HG03558 (cell line): Measurements from ENCODE around the gene AOC1.
"Not testable (repeated sequence)": the region's sequence is repeated elsewhere in the genome, so short reads cannot be mapped to it uniquely, and the experiment has no call there.

Experiments
- ATAC-seq: cut with Tn5 transposase; IDR thresholded peaks from one replicate; pipeline ENCODE4 v1.9.1; 2021; ENCODE audit warnings: moderate number of reproducible peaks; ENCODE audit not compliant: unreplicated experiment; ENCODE audit errors: extremely low read depth

The AOC1 gene, protein sequence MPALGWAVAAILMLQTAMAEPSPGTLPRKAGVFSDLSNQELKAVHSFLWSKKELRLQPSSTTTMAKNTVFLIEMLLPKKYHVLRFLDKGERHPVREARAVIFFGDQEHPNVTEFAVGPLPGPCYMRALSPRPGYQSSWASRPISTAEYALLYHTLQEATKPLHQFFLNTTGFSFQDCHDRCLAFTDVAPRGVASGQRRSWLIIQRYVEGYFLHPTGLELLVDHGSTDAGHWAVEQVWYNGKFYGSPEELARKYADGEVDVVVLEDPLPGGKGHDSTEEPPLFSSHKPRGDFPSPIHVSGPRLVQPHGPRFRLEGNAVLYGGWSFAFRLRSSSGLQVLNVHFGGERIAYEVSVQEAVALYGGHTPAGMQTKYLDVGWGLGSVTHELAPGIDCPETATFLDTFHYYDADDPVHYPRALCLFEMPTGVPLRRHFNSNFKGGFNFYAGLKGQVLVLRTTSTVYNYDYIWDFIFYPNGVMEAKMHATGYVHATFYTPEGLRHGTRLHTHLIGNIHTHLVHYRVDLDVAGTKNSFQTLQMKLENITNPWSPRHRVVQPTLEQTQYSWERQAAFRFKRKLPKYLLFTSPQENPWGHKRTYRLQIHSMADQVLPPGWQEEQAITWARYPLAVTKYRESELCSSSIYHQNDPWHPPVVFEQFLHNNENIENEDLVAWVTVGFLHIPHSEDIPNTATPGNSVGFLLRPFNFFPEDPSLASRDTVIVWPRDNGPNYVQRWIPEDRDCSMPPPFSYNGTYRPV

DNA sequence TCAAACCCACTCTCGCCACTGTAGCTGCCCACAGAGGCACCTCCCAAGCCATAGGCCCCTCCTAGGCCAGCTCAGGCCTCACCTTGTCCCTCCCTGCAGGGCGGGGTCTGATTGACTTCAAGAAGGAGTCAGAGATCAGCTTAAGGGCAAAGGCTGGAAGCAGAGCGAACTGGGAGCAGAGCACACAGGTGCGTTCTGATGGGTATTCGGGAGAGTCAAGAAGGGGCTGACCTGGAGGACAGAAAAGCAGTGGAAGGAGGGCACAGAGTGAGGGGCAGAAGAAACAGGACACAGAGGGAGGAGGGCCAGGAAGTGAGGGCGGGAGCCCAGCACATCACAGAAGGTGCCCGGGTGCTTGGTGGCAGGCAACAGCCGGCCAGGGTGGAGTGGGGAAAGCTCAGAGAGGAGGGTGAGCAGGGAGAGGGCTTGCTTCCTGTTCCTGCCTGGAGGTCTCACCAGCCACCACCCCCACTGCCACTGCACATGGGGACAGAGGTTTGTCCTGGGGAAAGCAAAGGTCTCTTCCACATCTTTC, at the start of gene AOC1:
AOC1 (plus strand) TSS at position 147 of the 535 bp plus-strand sequence. CDS start 3,954 bp downstream, outside the sequence.
- ATAC-seq: no peak

DNA sequence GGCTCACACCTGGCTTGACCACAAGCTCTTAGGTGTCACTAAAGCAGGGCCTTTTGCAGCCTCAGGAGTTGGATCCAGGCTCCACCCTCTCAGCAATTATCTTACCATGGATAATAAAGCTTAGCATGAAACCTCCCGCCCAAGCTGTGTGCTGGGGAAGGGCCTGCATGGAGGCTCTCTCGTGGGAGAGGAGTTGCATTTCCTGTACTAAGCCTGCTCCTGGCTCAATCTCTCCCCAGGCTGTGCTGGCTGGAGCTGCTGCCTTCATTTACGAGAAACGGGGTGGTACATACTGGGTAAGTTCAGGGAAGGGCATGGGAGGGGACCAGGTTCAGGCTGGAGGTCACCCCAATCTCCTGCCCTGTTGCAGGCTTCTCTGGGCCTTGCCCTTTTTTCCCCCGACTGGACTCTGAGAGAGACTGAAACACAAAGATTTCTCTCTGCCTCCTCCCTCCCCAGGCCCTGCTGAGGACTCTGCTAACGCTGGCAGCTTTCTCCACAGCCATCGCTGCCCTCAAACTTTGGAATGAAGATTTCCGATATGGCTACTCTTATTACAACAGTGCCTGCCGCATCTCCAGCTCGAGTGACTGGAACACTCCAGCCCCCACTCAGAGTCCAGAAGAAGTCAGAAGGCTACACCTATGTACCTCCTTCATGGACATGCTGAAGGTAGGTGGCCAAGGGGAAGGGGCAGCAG, 49.0 kb upstream of the AOC1 start:
- ATAC-seq: no peak

DNA sequence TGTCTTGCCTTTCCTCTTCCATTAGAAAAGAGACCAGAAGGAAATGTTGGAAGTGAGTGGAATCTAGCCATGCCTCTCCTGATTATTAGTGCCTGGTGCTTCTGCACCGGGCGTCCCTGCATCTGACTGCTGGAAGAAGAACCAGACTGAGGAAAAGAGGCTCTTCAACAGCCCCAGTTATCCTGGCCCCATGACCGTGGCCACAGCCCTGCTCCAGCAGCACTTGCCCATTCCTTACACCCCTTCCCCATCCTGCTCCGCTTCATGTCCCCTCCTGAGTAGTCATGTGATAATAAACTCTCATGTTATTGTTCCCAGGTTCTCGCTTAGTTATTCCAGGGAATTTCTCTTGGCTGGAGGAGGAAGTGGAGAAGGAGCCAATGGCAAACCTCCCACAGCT, 47.5 kb upstream of the AOC1 start:
- ATAC-seq: no peak

DNA sequence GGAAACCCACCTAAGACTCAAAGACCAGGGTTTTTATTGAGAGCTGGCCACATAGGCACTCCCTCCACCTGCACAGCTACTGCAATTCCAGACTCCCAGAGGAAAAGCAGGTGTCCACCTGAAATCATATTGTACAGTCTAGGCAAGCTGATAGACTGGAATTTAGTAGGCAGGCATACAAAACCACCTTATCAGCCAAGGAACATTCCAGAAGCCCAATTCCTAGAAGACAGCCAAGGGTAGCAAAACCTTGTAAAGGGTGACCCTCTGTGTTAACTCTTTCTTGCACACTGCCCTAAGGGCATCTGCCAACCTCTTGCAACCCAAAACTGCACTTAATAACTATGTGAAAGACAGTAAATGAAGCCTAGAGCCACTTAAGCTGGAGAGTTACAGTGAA, 46.5 kb upstream of the AOC1 start:
- no peak for ATAC-seq

DNA sequence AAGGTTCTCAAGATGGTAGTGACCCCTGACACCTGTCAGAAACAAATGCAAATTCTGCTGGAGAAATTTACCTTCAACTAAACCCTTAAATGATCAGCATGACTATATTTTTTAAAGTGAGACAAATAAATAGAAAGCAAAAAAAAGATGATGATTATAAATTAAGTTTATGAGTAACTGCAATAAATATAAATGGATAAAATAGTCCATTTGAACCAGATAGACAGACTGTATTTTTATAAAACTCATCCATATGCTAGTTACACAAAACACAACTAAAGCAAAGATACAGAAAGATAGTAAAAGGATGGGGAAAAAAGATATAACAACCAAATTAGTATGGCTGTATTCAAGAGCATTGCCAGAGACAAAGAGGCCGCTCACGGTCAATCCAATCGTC, 45.9 kb upstream of the AOC1 start:
- ATAC-seq: no peak

DNA sequence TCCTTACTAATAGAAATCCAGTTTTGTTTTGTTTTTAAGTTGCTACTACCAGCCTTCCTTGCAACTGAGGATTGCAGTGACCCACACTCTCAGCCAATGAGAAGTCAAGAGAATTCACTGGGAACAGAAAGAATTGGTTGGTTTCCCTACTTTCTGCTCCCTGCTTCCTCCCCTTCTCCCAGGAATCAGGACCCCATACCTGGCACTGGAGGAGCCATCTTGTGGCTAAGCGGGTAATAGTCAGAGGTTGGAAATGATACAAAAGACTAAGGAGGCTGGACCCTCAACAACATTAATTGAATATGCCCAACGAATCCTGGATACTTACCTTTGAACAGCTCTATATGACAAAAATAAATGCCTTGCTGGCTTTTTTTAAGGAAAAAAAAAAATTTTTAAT, 45.5 kb upstream of the AOC1 start:
- no peak for ATAC-seq

DNA sequence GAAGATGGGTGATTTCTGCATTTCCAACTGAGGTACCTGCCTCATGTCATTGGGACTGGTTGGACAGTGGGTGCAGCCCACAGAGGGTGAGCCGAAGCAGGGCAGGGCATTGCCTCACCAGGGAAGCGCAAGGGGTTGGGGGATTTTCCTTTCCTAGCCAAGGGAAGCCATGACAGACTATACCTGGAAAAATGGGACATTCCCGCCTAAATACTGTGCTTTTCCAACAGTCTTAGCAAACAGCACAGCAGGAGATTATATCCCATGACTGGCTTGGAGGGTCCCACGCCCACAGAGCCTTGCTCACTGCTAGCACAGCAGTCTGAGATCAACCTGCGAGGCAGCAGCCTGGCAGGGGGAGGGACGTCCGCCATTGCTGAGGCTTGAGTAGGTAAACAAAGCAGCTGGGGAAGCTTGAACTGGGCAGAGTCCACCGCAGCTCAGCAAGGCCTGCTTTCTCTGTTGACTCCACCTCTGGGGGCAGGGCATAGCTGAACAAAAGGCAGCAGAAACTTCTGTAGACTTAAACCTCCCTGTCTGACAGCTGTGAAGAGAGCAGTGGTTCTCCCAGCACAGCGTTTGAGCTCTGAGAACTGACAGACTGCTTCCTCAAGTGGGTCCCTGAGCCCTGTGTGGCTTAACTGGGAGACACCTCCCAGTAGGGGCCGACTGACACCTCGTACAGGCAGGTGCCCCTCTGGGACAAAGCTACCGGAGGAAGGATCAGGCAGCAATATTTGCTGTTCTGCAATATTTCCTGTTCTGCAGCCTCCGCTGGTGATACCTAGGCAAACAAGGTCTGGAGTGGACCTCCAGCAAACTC, 44.5 kb upstream of the AOC1 start:
- ATAC-seq: not testable (repeated sequence)

DNA sequence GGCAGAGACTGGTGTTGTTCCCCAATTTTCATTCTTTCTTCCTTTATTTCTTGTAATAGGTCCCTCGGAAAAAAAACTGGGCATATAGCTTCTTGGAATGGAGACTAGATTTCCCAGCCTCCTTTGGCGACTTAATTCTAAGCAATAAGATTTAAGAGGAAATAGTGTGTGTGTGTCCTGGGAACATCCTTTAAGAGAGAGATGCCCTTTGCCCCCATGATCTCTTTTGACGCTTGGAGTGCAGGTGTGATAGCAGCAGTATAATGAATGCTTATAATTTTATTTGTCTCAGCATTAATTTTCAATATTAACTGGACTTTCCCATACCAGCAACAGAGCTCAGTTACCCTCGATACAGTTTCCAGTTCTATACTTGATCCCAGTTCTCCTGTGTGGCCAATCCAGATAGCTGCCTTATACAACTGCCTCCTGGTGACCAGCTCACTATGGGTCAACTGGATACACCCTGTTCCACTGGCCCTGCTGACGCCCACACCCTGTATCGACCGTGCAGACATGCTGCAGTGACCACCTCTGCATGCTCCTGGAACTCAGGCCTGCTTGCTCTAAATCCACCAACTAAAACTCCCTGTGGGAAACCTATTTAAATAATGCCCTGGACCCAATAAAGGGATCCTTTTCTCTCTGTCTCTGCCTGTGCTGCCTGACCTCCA, 37.9 kb upstream of the AOC1 start:
- ATAC-seq: no peak

DNA sequence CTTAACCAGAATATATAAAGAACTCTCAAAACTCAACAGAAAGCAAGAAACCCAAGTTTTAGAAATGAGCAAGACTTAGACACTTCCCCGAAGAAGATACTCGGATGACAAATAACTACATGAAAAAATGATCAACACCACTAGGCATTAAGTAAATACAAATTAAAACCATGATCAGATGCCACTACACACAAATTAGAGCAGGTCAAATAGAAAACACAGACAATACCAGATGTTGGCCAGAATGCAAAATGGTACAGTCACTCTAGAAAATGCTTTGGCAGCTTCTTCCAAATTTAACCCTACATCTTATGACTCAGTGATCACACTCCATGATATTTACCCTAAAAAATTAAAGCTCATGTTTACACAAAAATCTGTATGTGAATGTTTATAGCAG, 33.3 kb upstream of the AOC1 start:
- ATAC-seq: no peak

DNA sequence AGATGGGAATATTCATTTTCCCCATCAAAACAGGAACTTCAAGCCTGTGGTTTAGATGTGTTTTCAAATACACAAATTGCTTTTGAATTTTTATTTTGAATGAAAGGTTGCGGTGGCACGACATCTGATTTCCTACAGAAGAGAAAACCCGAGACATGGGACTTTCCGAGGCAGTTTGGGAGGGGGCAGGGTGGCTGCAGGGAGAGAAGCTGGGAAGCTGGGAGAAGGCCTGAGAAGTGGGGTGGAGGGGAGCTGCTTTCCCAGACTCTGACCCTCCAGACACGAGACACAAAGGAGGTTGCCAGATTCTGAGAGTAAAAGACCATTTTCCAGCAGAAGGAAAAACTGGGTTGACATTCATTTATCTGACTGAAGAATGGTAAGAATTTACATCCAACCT, 32.2 kb upstream of the AOC1 start:
- no peak for ATAC-seq

DNA sequence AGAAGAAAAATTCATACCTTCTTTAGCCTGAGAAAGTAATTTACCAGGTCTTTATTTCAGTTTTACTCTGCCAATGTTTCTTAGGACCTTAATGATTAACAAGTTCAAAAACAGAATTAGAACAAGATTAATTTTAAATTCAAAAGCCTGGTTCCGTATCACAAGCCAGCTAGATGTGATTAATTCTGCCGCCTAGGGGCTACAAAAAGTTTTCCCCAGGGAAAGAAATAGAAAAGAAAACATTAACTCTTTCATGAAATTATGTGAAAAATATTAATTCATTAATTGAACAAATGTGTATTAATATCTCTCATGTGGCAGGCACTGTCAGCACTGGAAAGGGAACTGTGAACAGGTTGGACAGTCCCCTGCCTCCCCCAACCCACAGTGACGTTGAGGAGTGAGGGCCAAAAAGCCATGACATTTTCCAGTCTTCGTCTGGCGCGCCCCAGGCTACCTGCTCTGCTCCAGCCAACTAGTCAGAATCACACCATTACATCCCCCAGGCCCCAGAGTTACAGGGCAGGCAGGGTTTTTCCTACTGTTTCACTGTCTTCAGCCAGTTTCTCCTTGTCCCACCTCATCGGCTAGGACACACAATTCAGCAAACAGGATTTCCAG, 31.6 kb upstream of the AOC1 start:
- ATAC-seq: no peak

DNA sequence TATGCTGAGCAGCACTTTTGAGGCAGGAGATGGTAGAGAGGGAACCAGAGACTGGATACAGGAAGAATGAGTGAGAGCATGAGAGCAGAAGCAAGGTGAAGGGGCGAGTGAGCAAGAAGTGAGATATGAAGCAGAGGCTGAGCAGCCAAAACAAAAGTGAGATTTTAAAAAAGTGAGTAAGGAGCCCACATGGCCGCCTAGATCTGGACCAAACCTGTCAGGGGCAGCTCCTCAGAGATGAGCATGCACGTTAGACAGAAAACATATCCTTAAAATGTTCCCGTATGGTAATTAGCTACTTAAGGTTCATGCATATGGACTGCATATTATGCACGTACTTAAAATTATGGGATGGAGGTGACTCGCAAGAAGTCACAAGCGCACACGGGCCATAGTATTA, 29.3 kb upstream of the AOC1 start:
- no peak for ATAC-seq

DNA sequence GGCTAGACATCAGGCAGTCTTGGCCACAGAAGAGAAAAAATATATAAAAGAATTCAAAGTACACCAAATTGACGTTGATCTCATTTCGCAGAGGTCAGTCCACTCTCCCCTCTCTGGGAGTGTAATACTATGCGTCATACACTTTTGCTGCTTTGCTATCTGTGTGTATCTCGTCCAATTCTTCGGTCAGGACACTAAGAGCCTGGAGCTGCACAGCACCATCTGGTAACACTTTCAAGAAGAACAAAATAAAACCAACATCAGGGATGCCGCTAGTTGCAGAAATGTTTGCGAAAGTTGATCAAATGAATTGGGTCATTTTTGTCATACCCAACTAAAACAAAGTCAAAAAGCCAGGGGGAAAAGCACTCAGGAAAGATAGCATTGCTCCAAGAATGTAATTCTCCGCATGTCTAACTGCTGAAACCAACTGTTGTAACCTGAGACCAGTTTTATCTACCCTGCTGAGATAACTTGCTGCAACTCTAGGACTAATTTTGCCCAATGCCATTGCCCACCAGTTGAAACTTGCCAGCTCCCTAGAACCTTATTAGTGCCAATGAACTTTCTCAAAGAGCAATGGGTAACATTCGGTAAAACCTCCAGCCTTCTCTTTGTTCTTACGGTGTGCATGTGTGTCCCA, 28.7 kb upstream of the AOC1 start:
- no peak for ATAC-seq

DNA sequence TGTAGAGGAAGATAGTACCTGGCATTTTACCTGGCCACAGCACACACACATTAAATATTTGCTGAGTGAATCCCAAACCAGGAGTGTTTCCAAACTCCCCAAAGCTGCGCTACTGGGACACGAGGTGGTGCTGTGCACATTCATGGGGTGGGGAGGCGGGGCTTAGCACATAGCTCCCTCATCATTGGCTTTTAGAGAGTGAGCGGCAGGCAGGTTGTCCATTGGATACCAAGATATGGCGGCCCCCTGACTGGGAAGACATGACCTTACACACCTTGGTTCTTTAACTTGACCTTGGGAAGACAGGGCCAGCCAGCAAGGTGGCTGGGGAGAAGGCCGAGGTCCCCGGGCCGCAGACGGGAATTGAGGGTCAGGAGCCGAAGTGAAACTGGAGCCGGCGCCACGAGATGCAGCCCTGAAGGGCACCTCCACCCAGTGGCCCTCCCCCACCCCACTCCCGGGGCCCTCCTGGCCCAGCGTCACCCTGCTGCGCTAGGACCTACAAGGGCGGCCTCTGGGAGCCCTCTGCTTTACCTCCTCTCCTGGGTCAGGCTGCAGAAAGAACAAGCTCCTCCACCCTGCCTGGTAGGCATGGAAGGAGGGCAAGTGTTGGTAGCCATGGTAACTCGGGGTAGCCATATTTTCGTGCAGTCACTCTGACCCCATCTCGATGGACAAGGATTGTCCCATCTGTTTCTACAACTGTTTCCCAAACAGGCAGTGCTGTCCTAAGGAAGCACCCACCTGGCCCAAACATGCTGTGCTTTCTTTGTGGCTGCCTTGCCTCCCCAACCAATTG, 27.7 kb upstream of the AOC1 start:
- ATAC-seq: no peak

DNA sequence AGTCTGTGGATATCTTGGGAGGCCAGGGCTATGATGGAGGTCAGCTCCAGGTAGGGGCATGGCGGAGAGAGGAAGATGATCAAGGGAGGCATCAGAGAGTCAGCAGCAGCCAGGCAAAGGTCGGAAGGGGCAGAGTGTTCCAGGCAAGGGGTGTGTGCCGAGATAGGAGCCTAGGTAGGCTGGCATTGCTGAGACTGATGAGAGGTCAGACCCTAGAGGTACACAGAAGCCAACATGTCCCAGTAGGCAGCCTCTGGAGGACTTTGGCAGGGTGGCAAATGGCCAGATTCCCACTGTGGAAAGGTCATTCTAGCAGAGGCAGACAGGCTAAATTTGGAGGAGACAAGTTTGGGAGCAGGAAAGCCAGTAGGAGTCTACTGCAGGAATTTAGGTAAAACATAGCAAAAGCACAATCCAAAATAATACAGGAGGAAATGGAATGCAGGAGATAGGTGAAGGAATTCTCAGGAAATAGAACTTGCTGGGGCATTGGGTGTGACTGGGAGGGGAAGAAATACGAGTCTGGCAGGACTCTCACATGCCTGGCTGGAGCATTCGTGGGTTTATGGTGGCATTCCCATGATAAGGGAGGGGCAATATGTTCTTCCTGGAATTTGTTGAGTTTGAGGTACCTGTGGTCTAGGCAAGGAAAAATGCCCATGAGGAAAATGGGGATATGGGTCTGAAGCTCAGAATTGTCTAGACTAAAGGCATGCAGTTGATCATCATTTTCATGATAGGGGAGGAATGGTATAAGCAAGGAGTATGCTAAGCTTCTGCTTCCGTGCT, 26.1 kb upstream of the AOC1 start:
- ATAC-seq: no peak

DNA sequence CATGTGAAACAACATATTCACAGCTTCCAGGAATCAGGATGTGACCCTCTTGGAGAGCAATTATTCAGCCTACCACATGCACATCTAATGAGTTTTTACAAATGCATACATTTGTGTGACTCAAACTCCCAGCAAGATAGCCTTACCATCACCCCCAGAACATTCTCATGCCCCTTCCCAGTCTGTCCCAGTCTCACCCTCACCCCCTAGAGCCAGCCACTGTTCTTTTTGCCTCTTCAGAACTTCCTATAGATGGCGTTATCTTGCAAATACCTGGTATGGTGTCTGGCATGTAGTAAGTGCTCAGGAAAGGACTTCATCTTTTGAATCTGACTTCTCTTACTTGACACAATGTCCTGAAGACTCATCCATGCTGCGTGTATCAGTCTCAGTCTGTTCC, 23.9 kb upstream of the AOC1 start:
- no peak for ATAC-seq

DNA sequence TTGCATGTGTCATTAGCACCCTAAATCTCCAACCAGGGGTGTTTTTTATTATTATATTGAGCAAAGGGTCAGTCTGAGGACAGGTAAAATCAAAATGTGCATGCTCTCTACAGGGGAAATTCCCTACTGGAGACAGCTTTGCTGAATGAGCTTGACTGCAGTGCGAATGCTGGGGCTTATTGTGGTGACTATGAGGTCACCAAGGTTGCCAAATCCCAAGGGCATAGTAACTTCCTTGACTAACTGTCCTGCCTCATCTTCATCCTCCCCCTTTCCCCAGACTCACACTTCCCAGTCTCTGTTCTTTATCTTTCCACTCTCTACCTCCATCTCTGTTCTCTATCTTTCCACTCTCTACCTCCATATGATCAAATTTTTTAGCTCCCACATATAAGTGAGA, 22.9 kb upstream of the AOC1 start:
- ATAC-seq: no peak
